Stromal cell of bone marrow (primary cell): ENCODE measurements around the gene GNL3.
"Not testable (repeated sequence)": the region's sequence is repeated elsewhere in the genome, so short reads cannot be mapped to it uniquely, and the experiment has no call there.

Source experiments
- DNase-seq: peaks from one replicate; pipeline ENCODE4 v3.0.0-alpha.2; 2012; ENCODE audit warnings: low read depth

Gene GNL3

GRCh38 chr3:52721002-52721729 is 35.3 kb downstream of the GNL3 start:
- no peak for DNase-seq

GRCh38 chr3:52721730-52722008 is 35.8 kb downstream of the GNL3 start:
- no peak for DNase-seq

- no peak for DNase-seq
Measured at GRCh38 chr3:52722491-52722890, 36.7 kb downstream of the GNL3 start.

- no peak for DNase-seq
Measured at GRCh38 chr3:52723935-52724334, 38.1 kb downstream of the GNL3 start.

GRCh38 chr3:52724511-52724910 is 38.7 kb downstream of the GNL3 start:
- no peak for DNase-seq

- DNase-seq, result not testable (repeated sequence)
Measured at GRCh38 chr3:52728753-52729152, 42.9 kb downstream of the GNL3 start.

- no peak for DNase-seq
Measured at GRCh38 chr3:52730681-52731080, 44.8 kb downstream of the GNL3 start.

GRCh38 chr3:52731590-52731989 is 45.8 kb downstream of the GNL3 start:
- no peak for DNase-seq

GRCh38 chr3:52733256-52733891 is 47.5 kb downstream of the GNL3 start:
- DNase-seq, result no peak

- no peak for DNase-seq
Measured at GRCh38 chr3:52739730-52740129, 53.9 kb downstream of the GNL3 start.

- peak; percentile 16 for DNase-seq
Measured at GRCh38 chr3:52742418-52743041, 56.7 kb downstream of the GNL3 start.

GRCh38 chr3:52743152-52743551 is 57.3 kb downstream of the GNL3 start:
- DNase-seq, result no peak

- DNase-seq, result no peak
Measured at GRCh38 chr3:52743721-52744120, 57.9 kb downstream of the GNL3 start.
